ENCODE data around the gene CGB8.
A peak's percentile ranks its signal among the peaks of the same experiment; 100 is the strongest.
"Not testable (repeated sequence)": the region's sequence is repeated elsewhere in the genome, so short reads cannot be mapped to it uniquely, and the experiment has no call there.

The CGB8 gene

GRCh38 chr19:49061445-49061844 lies 12.5 kb upstream of the CGB8 start:
- no peak for DNase-seq
- in situ Hi-C loops (cut with HindIII; ENCODE audit: low pct_ligation_motif_present, low sequenced_read_pairs) = no loop called here
- H3K27ac ChIP-seq = no peak overlapping the region
- H3K36me3 ChIP-seq (replicated peaks) = no peaks in the 10 kb centered on the region
- H3K4me3 ChIP-seq (ENCODE audit: low read depth, low read length) = no peak overlapping the region
- TF ChIP-seq CTCF (IDR thresholded peaks at IDR 0.05; ENCODE audit: low read depth, low read length, missing control alignments) = no peak
- H3K27me3 ChIP-seq (replicated peaks) = peaks cover 8% of the 10 kb centered on the region

- in situ Hi-C loops (cut with HindIII; ENCODE audit: low pct_ligation_motif_present, low sequenced_read_pairs) = no loop called here
- Histone ChIP-seq H3K4me3 (ENCODE audit: low read depth, low read length) (no peak overlapping the region), H3K27ac (no peak overlapping the region), H3K27me3 (replicated peaks) (peaks cover 4% of the 10 kb centered on the region), H3K36me3 (replicated peaks) (no peaks in the 10 kb centered on the region)
- no peak for DNase-seq
- TF ChIP-seq CTCF (IDR thresholded peaks at IDR 0.05; ENCODE audit: low read depth, low read length, missing control alignments) = no peak
Measured at GRCh38 chr19:49061000-49061399, 12.1 kb upstream of the CGB8 start.

- TF ChIP-seq CTCF (IDR thresholded peaks at IDR 0.05; ENCODE audit: low read depth, low read length, missing control alignments) = no peak
- Histone ChIP-seq H3K4me3 (ENCODE audit: low read depth, low read length) (no peak overlapping the region), H3K27ac (no peak overlapping the region), H3K27me3 (replicated peaks) (no peaks in the 10 kb centered on the region), H3K36me3 (replicated peaks) (no peaks in the 10 kb centered on the region)
- in situ Hi-C loops (cut with HindIII; ENCODE audit: low pct_ligation_motif_present, low sequenced_read_pairs) = no loop called here
- no peak for DNase-seq
Measured at GRCh38 chr19:49059053-49059452, 10.1 kb upstream of the CGB8 start.

- Histone ChIP-seq H3K36me3 (replicated peaks) (no peaks in the 10 kb centered on the region), H3K4me3 (ENCODE audit: low read depth, low read length) (no peak overlapping the region), H3K27ac (no peak overlapping the region), H3K27me3 (replicated peaks) (no peaks in the 10 kb centered on the region)
- in situ Hi-C loops (cut with HindIII; ENCODE audit: low pct_ligation_motif_present, low sequenced_read_pairs) = no loop called here
- TF ChIP-seq CTCF (IDR thresholded peaks at IDR 0.05; ENCODE audit: low read depth, low read length, missing control alignments) = no peak
- DNase-seq = peak; percentile 40
Measured at GRCh38 chr19:49058562-49058961, 9.7 kb upstream of the CGB8 start.

GRCh38 chr19:49057636-49058234 lies 8.8 kb upstream of the CGB8 start, which contains the start of gene CGB7:
Gene CGB7, minus strand, starts transcription at chr19:49057749. Its CDS starts 2,374 bp downstream, at chr19:49055375.
- in situ Hi-C loops (cut with HindIII; ENCODE audit: low pct_ligation_motif_present, low sequenced_read_pairs) = no loop called here
- Histone ChIP-seq H3K27ac (no peak within 1 kb of the TSS), H3K36me3 (replicated peaks) (no peaks in the 10 kb centered on the region), H3K4me3 (ENCODE audit: low read depth, low read length) (peak within 1 kb of the TSS; percentile 64), H3K27me3 (replicated peaks) (no peaks in the 10 kb centered on the region)
- DNase-seq = peak; percentile 29
- no peak for TF ChIP-seq CTCF (IDR thresholded peaks at IDR 0.05; ENCODE audit: low read depth, low read length, missing control alignments)

GRCh38 chr19:49056902-49057596 lies 8.1 kb upstream of the CGB8 start:
- H3K27me3 ChIP-seq (replicated peaks); in situ Hi-C loops (cut with HindIII; ENCODE audit: low pct_ligation_motif_present, low sequenced_read_pairs); DNase-seq; H3K27ac ChIP-seq; H3K36me3 ChIP-seq (replicated peaks): not testable (repeated sequence)
- peak overlapping the region; percentile 64 for H3K4me3 ChIP-seq (ENCODE audit: low read depth, low read length)
